Measurements from ENCODE around the gene PHEX. TPM values are rescaled to one million over a fixed set of nuclear protein-coding genes. Genes with fewer than 3 reads are reported as not detected.

PHEX gene
- total and polyA plus RNA-seq, 2 experiments from 2014 or later = 0.05 to 0.21 TPM

DNA sequence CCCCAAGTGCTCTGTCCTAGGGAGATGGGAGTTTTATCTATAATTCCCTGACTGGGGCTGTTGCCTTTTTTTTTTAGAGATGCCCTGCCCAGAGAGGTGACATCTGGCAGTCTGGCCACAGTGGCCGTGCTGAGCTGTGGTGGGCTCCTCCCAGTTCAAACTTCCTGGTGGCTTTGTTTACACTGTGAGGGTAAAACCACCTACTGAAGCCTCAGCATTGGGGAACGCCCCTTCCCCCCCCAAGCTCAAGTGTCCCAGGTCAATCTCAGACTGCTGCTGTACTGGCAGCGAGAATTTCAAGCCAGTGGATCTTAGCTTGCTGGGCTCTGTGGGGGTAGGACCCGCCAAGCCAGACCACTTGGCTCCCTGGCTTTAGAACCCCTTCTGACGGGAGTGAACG lies 202.3 kb downstream of the PHEX start:
- no peaks in the 10 kb centered on the region for H3F3A ChIP-seq (replicated peaks; ENCODE audit: low read depth)
- TF ChIP-seq, protein P1, sequence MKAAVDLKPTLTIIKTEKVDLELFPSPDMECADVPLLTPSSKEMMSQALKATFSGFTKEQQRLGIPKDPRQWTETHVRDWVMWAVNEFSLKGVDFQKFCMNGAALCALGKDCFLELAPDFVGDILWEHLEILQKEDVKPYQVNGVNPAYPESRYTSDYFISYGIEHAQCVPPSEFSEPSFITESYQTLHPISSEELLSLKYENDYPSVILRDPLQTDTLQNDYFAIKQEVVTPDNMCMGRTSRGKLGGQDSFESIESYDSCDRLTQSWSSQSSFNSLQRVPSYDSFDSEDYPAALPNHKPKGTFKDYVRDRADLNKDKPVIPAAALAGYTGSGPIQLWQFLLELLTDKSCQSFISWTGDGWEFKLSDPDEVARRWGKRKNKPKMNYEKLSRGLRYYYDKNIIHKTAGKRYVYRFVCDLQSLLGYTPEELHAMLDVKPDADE (IDR thresholded peaks at IDR 0.05) = no peak
- TF ChIP-seq EZH2 (IDR thresholded peaks at IDR 0.05; ENCODE audit: low read depth, unreplicated experiment) (no peak), ZNF331 (CRISPR knock-in tag; IDR thresholded peaks at IDR 0.05; ENCODE audit: low read depth) (no peak), POLR2AphosphoS5 (IDR thresholded peaks at IDR 0.05; ENCODE audit: low read depth) (no peak), CREB1 (CRISPR knock-in tag; IDR thresholded peaks at IDR 0.05; ENCODE audit: low read depth) (no peak), JUNB (IDR thresholded peaks at IDR 0.05; ENCODE audit: unreplicated experiment) (no peak), NANOG (IDR thresholded peaks at IDR 0.05; ENCODE audit: borderline replicate concordance) (no peak), ZNF114 (CRISPR knock-in tag; IDR thresholded peaks at IDR 0.05) (no peak), REST (IDR thresholded peaks at IDR 0.05; ENCODE audit: unreplicated experiment) (no peak), EZH2phosphoT487 (IDR thresholded peaks at IDR 0.05; ENCODE audit: unreplicated experiment) (no peak), ZNF462 (CRISPR knock-in tag; IDR thresholded peaks at IDR 0.05) (no peak), STAT1 (IDR thresholded peaks at IDR 0.05; ENCODE audit: unreplicated experiment) (no peak)
- TF ChIP-seq, protein P2, sequence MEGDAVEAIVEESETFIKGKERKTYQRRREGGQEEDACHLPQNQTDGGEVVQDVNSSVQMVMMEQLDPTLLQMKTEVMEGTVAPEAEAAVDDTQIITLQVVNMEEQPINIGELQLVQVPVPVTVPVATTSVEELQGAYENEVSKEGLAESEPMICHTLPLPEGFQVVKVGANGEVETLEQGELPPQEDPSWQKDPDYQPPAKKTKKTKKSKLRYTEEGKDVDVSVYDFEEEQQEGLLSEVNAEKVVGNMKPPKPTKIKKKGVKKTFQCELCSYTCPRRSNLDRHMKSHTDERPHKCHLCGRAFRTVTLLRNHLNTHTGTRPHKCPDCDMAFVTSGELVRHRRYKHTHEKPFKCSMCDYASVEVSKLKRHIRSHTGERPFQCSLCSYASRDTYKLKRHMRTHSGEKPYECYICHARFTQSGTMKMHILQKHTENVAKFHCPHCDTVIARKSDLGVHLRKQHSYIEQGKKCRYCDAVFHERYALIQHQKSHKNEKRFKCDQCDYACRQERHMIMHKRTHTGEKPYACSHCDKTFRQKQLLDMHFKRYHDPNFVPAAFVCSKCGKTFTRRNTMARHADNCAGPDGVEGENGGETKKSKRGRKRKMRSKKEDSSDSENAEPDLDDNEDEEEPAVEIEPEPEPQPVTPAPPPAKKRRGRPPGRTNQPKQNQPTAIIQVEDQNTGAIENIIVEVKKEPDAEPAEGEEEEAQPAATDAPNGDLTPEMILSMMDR (conservative IDR thresholded peaks at IDR 0.05; ENCODE audit: low read depth in 2 of 2) = no peak
- no peaks in the 10 kb centered on the region for H3K4me1 Mint-ChIP-seq
- H4K20me1 ChIP-seq (replicated peaks; ENCODE audit: insufficient read depth) = no peaks in the 10 kb centered on the region
- no peaks in the 10 kb centered on the region for H3K9me2 ChIP-seq (ENCODE audit: insufficient read depth)
- no peak for DNase-seq (ENCODE audit: low spot score)
- no peak overlapping the region for H3K27ac ChIP-seq (ENCODE audit: low read depth)
- H3K4me3 ChIP-seq = no peak overlapping the region
- no peaks in the 10 kb centered on the region for H3K36me3 ChIP-seq (ENCODE audit: insufficient read depth)
- ATAC-seq = no peak
- no peaks in the 10 kb centered on the region for H3K9me3 Mint-ChIP-seq
- H3K27me3 Mint-ChIP-seq (ENCODE audit: insufficient read depth, low read depth, poor library complexity) = peaks cover 2% of the 10 kb centered on the region
- no peak overlapping the region for H2AFZ ChIP-seq
- no peak overlapping the region for H3K27ac Mint-ChIP-seq
- no peaks in the 10 kb centered on the region for H3K79me2 ChIP-seq (replicated peaks; ENCODE audit: insufficient read depth)
- H3K4me1 ChIP-seq (ENCODE audit: insufficient read depth) = no peaks in the 10 kb centered on the region
- no peak overlapping the region for H3K4me2 ChIP-seq
- no peaks in the 10 kb centered on the region for H3K27me3 ChIP-seq (ENCODE audit: insufficient read depth)
- H3K36me3 Mint-ChIP-seq (ENCODE audit: low read depth) = no peaks in the 10 kb centered on the region
- no peak overlapping the region for H3K4me3 Mint-ChIP-seq
